Adrenal gland (tissue), 5 donors: Measurements from ENCODE around the gene ADSS1.

Source experiments
- POLR2A ChIP-seq, 2 donors: fragments of 450-650 bp; IDR thresholded peaks; one replicate each; pipeline ENCODE4 v1.6.1; 2017; ENCODE audit warnings: antibody characterized with exemption in 2 of 2, mild to moderate bottlenecking in 2 of 2, moderate library complexity in 1 of 2
- TF ChIP-seq, protein P1 (sequence below), 6 experiments: fragments of 450-650 bp in 4 of 6; fragments of 200-600 bp in 2 of 6; sonication (generic) in 1 of 6; IDR thresholded peaks; 1 replicate in 5 of 6; 2 replicates in 1 of 6; pipeline versions ENCODE4 v1.5.1 to v1.8.0; 2016 to 2021; ENCODE audit warnings: antibody characterized with exemption in 6 of 6, mild to moderate bottlenecking in 2 of 6, moderate library complexity in 1 of 6
- donor health status: DM: no; HTN: no; CAD: no.

DNA sequence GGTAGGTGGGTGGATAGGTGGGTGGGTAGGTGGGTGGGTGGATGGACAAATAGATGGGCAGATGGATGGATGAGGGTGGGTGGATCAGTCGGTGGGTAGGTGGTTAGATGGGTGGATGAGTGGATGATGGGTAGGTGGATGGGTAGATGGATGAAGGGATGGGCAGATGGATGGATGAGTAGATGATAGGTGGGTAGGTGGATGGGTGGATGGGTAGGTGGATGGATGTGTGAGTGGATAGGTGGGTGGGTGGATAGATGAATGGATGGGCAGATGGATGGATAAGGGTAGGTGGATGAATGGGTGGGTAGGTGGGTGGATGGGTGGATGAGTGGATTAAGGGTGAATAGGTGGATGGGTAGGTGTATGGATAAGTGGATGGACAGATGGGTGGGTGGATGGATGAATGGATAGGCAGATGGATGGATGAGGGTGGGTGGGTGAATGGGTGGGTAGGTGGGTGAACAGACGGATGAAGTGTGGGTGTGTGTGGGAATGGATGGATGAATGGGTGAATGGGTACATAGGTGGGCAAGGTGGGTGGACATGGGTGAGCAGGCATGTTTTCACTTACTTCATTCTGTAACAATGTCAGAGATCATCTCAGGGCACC, 37.9 kb upstream of the ADSS1 start:
- TF ChIP-seq, protein P1, sequence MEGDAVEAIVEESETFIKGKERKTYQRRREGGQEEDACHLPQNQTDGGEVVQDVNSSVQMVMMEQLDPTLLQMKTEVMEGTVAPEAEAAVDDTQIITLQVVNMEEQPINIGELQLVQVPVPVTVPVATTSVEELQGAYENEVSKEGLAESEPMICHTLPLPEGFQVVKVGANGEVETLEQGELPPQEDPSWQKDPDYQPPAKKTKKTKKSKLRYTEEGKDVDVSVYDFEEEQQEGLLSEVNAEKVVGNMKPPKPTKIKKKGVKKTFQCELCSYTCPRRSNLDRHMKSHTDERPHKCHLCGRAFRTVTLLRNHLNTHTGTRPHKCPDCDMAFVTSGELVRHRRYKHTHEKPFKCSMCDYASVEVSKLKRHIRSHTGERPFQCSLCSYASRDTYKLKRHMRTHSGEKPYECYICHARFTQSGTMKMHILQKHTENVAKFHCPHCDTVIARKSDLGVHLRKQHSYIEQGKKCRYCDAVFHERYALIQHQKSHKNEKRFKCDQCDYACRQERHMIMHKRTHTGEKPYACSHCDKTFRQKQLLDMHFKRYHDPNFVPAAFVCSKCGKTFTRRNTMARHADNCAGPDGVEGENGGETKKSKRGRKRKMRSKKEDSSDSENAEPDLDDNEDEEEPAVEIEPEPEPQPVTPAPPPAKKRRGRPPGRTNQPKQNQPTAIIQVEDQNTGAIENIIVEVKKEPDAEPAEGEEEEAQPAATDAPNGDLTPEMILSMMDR (IDR thresholded peaks at IDR 0.05): no peak
- TF ChIP-seq POLR2A (IDR thresholded peaks at IDR 0.05): no peak
